GM12801 (cell line): Measurements from ENCODE around the gene APMAP.

Experiments used
- TF ChIP-seq, protein P1 (sequence below): IDR thresholded peaks from one replicate; pipeline ENCODE4 v1.5.1; 2011; ENCODE audit warnings: control low read depth; ENCODE audit not compliant: insufficient read length; ENCODE audit errors: extremely low read depth

The APMAP gene

DNA sequence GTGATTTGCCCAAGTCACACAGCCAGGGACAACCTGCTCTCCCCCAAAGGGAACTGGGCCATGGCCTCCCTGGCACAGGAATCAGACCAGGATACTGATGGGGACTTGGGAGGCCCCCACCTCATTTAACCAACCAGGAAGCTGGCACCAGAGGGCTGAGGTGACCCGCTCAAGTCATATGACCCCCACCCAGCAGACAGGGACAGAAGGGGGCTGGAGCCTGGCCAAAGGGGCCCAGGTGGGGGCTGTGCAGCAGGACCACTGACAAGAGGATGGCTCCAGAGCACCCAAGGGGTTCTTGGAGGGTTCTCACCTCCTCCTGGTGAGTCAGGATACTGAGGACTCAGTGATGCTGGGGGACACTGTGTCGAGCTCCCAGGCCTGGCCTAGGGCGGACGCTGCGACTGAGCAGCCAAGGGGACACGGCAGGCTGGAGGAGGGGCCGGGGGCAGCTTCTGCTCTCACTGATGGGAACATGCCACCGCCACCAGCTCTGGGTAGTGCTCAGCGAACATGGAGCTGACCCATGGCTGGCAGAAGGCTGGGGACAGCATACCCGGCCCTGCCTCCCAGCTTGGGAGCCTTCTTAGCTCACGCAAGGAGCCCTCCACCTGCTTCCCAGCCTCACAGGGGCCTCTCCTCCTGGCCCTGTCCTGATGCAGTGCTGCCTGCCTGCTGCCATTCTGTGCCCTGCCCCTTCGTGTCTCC, 42.3 kb downstream of the APMAP start:
- TF ChIP-seq, protein P1, sequence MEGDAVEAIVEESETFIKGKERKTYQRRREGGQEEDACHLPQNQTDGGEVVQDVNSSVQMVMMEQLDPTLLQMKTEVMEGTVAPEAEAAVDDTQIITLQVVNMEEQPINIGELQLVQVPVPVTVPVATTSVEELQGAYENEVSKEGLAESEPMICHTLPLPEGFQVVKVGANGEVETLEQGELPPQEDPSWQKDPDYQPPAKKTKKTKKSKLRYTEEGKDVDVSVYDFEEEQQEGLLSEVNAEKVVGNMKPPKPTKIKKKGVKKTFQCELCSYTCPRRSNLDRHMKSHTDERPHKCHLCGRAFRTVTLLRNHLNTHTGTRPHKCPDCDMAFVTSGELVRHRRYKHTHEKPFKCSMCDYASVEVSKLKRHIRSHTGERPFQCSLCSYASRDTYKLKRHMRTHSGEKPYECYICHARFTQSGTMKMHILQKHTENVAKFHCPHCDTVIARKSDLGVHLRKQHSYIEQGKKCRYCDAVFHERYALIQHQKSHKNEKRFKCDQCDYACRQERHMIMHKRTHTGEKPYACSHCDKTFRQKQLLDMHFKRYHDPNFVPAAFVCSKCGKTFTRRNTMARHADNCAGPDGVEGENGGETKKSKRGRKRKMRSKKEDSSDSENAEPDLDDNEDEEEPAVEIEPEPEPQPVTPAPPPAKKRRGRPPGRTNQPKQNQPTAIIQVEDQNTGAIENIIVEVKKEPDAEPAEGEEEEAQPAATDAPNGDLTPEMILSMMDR: no peak

DNA sequence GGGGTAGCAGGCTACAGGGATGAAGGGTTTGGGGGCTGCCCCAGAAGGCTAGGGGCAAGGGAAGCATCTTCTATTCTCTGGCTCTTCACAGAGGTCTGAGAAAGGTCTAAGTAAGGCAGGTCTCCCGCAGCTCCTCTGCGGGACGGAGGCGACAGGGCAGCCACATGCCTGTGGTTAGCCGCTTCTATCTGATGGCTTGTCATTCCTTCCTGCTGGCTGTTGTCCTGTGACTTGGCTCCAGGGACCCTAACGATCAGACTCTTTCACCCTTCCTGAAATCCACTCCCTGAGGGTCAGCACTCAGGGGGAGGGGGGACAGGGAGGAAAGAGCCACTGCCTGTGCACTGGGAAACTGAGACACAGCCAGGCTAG, 42.8 kb downstream of the APMAP start:
- TF ChIP-seq, protein P1: no peak

DNA sequence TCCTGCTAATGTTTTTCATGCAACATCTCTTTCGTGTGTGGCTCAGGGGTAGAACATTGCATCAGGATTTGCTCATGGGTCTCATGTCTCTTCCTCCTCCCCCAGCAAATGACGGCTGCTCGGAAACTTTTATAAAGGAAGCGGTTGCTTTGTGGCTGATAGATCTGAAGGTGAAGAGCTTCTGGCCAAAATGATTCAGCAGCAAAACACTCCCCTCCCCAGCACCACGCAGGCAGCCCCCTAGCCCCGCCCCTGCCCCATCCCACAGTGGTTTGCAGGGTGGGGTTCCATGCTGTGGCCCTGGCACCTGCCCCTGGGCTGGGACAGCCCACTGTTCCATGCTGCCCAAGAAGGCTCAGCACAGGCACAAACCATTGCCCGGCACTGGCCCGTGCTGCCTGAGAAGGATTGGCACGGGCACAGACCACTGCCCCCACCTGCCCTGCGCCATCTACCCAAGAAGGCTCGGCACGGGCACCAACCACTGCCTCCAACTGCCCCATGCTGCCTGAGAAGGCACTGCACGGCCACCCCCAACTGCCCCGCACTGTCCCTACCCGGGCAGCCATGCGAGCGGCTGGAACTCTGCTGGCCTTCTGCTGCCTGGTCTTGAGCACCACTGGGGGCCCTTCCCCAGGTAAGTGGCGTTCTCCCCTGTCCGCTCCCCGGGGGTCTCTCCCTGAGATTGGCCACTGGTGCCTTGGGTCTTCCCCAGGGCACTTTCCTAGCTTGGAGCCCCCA, 43.4 kb downstream of the APMAP start, which contains the start of gene CST7:
CST7 (plus strand) TSS at position 331 of the 741 bp plus-strand sequence; CDS start at position 568, 237 bp downstream.
- TF ChIP-seq, protein P1: no peak

DNA sequence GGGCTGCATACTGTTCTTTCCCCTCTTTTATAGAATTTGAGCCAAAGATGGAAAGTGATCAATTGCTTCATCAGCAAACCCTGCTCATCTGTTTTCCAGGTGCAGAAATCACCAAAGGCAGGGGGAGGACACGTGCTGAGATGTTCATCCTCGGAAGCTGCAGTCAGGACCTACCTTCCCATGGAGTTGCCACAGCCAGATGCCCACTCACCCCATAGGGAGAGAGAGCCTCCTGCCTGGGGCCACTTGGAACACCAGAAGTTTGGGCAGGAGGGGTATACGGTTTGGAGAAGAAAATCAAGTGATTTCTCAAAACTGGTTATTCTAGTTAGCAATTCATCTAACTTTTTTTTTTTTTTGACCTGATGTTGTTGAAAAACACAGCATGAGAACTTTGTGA, 48.8 kb downstream of the APMAP start:
- TF ChIP-seq, protein P1: no peak

DNA sequence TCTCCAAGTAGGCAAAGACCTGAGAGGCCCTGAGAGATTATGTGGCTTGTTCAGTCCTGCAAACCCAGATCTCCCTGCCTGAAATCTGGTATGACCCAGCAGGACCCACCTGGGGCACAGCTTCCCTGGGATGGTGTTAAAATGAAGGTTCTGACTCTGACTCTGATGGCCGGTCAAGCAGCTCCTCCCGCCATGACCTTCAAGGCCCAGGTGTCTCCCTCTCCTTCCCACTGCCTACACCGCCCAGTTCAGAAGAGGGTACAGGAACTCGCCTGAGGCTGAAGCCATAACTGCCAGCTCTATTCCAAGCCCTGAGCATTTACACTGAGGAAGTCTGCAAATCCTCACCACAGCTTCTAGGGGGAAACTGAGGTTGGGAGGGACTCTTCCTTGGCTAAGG, 49.4 kb downstream of the APMAP start:
- TF ChIP-seq, protein P1: no peak

DNA sequence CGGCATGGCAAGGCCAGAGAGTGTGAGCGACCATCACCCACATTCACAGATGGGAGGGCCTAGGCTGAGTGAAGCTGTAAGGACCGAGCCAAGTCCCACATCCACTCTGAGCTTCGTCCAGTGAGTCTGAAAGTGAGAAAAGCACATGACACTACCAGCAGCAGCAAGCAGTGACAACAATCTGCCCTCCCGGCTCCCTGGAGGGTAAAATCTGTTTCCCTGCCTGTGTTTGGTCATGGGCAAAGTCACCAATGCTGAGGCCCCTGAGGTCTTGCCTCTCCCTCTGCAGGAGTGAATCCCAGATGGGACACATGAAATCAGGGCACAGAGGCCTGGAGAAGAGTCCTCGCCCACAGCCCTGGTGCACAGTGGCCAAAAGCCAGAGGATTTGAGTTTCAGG, 49.9 kb downstream of the APMAP start:
- TF ChIP-seq, protein P1: no peak

DNA sequence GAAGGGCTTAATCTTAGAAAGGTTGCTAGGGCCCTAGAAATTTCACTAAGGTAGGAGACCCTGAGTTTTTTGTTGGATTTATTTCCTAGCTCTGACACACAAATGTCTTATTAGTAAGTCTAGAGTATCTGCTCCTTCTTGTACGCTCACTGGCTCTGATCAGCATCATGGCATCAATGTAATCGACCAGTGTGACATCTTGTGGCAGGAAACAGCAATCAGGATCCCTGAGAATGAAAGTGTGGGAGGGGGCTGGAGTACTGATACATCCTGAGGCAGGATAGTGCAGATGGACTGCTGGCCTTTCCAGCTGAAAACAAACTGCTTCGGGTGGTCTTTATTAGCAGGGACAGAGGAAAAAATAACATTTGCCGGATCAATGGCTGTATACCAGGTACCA, 53.5 kb downstream of the APMAP start:
- TF ChIP-seq, protein P1: no peak
